GM18870 (cell line): ENCODE measurements around the gene CNNM4.

ENCODE experiments used
- ATAC-seq: cut with Tn5 transposase; IDR thresholded peaks from one replicate; pipeline ENCODE4 v1.9.1; 2021; ENCODE audit warnings: moderate library complexity; ENCODE audit not compliant: unreplicated experiment

CNNM4 gene

DNA sequence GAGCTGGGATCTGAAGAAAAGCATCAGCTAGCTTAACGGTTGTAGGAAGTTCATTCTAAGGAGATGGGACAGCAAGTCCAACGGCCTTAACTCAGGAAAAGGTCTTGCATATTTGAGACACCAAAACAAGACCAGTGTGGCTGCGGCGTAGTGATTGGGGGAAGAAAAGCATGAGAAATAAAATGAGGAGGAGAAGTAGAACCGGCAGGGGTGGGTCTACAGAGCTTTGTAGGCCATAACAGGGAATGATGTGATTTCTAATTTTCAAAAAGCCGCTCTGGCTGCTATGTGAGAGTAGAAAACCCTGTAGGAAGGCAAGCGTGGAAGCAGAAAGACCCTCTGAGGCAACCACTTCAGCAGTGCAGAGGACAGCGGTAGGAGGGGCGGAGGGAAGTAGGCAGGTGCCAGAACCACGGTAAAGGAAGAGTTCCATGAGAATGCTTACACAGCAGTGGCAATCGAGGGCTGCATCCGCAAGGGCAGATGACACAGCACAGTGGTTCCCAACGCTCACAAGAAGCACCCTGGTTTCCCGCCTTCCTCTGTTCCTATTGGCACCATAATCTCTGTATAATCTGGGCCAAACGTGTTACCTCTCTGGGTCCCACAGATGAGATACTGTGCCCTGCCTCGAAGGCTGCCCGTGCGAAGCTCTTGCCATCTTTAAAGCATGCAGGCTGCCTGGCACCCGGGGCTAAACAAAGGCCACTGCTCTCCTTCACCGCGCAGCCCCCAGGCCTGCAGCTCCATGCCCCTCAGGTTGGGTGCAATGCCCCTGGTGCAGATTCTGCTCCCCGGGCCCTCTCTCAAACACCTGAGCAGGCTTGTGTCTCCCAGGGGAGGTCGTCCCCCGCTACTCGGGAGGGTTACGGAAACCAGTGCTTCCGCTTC lies 96.3 kb downstream of the CNNM4 start:
- peak; percentile 23 for ATAC-seq

DNA sequence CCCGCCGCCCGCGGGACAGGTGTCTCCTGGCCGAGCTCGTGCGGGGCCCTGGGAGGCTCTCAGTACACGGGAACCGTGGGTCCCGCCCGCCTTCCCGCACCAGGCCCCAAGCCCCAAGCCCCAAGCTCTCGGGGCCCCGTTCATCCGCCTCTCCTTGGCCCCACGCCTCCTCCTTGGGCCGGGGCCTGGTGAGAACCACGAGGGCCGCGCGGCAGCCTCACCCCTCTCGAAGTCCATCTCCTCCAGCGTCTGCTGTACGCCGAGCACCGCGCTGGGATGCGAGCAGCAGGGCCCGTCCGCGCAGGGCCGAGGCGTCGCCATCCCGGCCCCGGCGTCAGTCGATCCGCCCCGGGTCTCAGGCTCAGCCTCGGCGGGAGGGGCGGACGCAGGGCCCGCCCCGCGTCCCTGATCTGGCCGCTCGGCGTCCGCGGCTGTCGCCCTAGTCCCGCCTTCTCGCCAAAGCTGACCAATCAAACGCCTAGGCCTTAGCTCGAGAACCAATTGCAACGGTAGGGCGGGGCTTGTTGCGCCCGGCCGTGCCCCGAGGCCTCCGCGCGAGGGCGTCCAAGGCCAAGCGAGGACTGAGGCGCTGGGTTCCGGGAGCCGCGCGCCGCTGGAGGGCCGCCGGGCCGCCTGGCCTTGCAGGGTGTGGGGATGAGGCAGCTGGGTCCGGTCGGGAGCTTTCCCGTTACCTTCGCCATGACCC lies 97.1 kb downstream of the CNNM4 start, which contains the start of gene ANKRD39:
ANKRD39 (minus strand) TSS at position 350 of the 706 bp plus-strand sequence; CDS start at position 321, 29 bp downstream.
- peak; percentile 85 for ATAC-seq

DNA sequence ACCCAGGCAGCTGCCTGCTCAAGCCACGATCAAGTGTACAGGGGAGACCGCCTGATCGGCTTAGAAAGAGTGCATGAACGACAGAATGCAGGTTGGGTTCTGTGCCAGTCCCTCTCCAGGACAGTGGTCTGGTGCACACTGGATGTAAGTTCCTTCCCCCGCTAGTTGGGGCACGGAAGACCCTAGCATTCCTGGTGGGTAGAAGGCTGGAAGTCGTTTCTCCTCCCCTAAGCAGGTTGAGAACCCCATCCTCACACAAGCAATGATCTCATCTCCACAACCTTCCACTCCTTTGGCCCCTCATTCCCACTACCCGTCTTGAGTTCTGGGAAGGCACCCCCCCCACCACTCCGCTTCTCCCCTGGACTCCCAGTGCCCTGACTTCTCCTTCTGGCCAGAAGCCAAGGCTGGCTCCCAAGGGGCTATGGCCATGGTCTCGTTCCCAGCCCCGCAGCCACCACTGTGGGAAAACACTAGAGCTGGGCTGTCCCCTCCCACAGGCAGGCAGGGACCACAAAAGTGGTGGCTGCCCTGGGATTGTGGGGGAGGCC lies 98.5 kb downstream of the CNNM4 start:
- no peak for ATAC-seq

DNA sequence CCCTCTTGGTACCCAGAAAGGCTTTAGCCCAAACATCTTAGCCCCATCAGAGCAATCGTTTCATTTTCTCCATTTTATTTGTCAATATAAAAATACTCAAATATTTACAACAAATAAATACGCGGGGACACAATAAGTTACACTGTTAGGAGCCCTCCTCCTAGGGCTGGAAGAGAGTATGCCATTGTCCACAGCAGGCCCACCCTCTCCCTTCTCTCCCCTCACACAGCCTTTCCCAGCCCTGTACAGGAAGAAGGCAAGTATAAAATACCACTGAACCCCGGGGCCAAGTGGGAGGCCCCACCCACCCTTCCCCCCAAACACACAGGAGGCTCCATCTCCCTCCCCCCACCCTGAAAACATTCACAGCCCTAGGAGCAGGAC lies 99.0 kb downstream of the CNNM4 start:
- no peak for ATAC-seq

DNA sequence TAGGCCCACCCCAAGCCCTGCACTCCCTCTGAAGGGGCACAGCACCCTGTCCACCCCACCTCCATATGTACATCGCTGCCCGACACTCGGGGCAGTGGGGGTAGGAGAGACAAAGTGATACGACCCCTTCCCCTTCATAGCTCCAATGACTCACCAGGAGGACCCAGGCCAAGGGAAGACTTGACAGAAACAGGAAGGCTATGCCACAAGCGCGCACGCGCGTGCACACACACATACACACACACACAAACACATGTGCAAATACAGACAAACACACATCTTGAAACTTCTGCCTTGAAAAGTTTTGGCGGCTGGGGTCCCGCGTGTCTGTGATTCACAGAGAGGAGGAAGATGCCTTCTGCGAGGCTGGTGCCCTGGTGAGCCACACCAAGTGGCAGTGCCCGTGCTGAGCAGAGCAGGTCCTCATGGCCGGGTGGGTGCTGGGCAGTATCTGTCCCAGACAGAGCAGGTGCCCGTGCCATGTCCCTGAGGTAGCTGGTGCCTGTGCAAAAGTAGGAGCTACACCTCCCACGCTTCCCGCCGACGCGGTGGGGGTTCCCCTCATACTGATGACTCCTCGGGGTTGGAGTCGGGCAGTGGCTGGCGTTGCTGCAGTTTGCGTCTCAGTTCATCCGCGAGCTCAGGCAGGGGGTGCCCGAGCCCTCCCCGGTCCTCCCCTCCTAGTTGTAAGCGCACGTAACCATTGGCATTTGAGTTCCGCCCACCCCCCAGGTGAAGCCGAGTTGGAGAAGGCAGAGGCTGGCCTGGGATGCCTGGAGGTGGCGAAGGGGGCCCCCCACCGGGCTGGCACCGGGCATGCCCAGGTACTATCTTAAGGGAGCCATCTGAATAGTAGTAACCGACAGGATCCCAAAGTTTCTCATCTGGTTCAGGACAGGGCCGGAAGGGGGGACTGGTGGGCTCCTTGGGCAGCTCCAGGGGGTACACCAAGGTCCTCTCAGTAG lies 99.6 kb downstream of the CNNM4 start:
- no peak for ATAC-seq

DNA sequence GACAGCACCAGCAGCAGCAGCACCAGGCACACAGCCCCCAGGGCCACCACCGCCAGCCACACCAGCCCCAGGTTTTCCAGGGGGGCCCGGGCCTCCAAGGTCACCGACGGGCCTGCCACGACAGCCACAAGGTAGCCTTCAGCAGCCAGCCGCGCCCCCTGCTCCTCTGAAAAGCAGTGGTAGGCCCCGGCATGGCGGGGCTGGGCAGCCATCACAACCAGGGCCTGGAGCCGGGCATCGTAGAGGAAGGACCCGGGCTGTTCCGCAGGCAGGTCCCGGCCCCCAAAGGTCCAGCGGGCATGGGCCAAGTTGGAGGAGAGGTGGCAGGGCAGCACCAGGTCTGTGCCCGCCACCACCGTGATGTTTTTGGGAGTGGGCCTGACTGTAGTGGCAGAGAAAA lies 100.4 kb downstream of the CNNM4 start:
- ATAC-seq: no peak
